ENCODE data around the gene PDXK.
A peak's percentile ranks its signal among the peaks of the same experiment; 100 is the strongest.

The PDXK gene

DNA sequence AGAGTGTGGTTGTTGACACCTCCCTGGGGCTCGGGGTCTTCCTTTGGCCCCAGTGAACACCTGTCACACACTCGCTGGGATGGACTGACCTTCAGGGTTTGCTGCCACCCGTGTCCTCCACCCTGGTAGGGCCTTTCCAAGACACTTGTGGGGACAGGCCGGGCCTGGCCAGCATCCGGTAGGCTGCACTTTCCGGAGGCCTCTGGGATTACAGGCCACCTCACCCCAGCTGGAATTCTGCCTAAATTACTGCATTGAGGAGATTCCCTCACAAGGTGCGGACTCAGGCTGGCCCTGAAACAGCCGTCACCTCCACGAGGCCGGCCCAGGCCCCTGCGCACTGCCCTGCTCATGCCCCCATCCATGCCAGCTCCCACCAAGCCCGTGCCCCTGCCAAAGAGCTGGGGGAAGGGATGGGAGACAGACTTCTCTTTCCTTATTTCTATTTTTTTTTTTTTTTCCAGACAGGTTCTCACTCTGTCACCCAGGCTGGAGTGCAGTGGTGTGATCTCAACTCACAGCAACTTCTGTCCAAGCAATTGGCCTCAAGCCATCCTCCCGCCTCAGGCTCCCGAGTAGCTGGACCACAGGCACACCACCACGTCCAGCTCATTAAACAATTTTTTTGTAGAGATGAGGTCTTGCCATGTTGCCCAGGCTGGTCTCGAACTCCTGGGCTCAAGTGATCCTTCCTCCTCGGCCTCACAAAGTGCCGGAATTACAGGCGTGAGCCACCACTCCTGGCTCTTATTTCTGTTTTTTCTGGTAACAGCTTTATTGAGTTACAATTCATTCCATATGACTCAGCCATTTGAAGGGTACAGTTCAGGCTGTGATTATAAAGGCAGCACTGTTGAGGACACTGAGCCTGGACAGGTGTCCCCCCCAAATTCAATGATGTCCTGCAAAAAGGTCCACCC, 45.9 kb downstream of the PDXK start:
- no peak for DNase-seq

DNA sequence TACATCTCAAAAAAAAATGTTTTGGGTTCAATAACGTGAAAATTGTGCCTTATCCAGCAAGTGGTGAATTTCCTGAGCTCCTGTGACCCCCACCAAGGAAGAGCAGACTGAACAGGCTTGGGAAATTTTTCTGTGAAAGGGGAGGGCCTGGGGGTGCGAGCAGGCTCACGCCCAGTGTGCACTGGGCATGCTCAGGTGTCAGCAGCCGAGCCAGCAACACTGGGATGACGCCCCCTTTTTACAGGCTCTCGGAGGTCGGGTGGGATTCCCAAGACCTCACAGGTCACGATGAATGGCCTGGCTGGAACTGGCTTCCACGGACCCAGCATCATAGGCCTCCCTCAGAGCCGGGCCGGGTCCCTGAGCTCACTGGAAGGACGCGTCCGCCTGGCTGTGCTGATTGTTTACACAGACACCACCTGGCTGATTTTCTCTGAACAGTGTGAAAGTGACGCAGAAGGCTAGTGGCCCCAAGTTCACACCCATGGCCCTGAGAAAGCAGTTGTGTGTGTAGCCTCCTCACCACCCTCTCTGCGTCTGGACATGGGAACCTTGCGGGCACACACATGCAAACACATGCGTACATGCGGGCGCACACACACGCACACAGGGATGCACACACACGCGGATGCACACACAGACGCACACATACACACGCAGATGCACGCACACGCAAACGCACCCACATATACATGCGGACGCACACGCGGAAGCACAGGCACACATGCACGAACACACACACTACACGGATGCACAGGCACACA, 48.0 kb downstream of the PDXK start:
- DNase-seq: no peak

DNA sequence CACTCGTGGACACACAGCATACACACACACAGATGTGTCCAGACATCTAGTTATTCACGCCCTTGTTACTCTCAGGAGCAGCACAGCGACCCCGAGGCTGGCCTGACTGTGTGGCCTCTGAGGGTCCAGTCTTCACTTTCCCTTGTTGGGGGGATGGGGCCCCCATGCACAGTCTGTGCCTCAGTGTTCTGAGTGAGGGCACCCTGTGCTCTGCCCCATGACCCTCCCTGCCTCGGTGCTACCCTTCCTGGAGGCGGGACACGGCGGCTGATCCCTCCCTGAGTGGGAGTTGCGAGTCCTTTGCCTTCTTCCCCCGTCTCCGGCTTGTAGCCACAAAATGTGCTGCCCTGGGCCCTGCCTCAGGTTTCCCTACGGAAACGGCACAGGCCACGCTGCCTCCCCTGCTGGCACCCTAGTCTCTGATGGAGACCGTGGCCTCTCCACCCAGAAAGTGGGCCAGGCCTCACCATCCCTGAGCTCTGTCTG, 48.6 kb downstream of the PDXK start:
- DNase-seq: no peak

DNA sequence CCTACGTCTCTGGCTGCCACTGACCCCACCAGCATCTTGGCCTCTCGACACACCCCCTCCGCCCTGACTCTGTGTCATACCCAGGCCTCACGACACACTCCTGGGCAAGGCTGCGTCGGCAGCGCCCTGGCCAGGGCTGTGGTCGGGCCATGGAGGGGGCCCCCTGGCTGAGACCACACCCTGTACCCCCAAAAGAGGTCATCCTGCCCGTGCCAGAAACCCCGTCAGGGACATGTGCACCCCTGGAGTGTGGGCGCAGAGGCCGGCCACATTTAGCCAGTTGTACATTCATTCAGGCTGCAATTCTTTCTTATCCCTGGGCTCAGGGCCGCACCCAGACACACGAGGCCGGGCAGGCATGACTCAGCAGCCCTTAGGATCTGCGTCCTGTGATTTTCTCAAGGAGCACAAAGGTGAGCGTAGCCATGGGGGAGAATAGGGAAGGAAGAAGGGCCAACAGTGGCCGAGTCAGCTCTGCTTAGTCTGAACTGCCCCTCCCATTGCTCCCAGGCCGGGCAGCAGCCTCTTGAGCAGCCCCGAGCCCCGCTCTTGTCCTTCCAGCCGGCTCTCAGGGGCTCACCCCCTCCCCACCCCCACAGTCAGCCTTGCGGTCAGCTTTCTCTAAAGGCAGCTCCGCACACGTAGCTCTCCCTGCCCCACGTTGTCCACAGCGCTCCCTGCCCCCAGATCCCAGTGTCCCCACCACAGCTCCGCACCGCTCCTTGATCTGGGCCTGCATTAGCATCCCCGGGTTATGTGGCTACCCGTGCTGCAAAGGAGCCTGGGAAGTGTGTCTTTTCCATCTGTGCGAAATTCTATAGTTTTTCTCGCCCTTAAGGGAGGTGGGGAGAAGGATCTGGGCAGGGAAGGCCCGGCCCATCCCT, 49.3 kb downstream of the PDXK start:
- DNase-seq: no peak

DNA sequence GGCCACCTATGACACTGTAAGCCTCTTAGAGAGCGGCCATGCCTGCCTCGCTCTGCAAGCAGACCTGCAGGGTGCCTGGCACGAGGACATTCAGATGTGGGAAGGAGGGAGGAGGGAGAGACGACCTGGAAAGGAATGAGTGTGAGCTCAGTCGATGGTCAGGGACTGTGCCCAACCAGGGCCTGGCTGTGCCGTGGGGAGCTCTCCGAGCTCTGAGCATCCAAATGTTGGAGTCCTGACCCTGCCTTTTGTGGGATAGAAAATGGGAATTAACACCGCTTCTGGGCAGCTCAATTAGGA, 49.9 kb downstream of the PDXK start:
- no peak for DNase-seq

DNA sequence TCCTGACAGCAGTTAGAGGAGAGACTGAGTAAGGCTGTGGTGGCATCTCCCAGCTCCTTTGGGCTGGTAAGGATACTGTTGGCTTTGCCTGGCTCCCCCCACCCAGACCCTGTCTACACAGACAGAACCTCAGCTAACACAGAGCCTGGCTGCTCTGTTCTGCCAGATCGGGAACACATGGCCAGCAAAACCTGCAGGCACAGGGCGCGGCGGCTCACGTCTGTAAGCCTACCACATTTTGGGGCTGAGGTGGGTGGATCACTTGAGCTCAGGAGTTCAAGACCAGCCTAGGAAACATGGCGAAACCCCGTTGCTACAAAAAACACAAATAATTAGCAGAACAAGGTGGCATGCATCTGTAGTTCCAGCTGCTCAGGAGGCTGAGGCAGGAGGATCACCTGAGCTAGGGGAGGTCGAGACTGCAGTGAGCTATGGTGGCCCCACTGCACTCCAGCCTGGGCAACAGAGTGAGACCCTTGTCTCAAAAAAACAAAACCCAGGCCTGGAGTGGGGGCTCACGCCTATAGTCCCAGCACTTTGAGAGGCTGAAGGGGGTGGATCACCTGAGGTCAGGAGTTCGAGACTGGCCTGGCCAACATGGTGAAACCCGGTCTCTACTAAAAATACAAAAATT, 50.5 kb downstream of the PDXK start:
- DNase-seq: no peak

DNA sequence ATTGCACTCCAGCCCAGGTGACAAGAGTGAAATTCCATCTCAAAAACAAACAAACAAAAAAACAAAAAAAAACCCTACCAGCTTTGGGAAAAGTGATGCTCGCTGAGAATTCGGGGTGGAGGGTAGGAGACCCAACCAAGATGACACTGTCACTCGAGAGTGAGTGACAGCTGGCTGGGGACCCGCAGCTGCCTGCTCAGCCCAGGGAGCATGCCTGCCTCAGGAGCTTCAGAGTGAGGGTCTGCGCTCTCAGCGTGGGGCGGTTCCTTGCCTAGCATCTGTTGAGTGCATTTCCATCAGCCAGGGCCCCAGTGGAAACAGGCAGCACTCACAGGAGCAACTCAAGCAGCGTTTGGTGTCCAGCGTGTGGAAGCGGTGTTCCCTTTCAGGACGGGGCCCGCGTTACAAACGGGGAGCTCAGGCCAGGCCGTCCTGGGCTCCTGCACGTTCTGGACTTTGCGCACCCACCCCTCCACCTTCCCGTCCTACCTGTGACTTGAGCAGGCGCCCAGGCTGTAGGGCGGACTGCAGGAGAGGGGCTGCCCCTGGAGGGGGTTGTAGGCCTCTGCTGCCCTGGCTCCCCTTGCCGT, 51.2 kb downstream of the PDXK start:
- no peak for DNase-seq

DNA sequence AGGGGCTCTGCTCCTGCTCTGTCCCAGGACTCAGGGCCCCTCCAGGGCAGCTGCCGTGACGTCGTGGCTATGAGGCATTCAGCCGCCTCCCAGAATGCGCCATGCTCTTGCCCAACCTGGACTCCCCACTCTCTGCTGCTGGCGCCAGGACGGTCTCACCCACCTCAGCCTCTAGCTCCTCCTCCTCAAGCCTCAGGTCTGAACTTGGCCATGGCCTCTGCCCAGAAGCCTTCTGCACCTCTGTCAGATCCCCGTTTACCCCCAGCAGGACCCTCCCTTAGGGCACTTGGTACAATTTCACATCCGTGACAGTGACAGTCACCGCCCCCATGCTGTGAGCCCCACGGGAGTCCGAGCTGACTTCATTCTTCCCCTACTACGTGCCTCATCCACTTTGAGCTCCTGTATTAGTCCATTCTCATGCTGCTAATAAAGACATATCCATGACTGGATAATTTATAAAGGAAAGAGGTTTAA, 52.3 kb downstream of the PDXK start:
- no peak for DNase-seq

DNA sequence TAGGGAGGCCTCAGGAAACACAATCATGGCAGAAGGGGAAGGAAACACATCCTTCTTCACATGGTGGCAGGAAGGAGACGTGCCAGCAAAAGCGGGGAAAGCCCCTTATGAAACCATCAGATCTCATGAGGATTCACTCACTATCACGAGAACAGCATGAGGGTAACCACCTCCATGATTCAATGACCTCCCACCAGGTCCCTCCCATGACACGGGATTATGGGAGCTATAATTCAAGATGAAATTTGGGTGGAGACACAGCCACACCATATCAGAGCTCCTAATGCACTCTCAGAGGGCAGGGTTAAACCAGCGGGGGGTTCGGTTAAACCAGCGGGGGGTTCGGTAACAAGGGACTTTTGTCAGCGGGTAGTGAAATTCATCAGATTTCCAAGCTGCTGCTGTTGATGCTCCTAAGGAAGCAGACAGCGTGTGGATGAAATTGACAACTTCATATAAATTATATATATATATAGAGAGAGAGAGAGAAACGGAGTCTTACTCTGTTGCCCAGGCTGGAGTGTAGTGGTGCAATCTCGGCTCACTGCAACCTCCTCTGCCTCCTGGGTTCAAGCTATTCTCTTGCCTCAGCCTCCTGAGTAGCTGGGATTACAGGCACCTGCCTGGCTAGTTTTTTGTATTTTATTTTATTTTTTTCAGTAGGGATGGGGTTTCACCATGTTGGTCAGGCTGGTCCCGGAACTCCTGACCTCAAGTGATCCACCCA, 52.9 kb downstream of the PDXK start:
- no peak for DNase-seq

DNA sequence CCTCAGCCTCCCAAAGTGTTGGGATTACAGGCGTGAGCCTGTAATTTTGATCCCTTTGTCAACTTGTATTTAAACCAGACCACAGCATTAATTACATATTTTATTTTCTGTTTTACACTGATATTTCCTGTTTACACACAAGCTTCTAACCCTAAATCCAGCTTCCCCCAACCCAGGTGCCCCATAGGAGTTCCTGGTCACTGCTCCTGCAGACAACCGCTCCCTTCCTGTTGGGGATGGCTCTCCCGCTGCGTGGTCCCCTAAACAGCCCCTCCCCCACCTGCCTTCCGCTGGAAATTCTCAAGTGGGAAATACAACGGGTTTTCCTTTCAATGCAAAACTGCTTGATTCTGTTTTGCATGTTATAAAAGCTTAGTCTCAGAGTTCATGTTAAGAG, 53.5 kb downstream of the PDXK start:
- no peak for DNase-seq

DNA sequence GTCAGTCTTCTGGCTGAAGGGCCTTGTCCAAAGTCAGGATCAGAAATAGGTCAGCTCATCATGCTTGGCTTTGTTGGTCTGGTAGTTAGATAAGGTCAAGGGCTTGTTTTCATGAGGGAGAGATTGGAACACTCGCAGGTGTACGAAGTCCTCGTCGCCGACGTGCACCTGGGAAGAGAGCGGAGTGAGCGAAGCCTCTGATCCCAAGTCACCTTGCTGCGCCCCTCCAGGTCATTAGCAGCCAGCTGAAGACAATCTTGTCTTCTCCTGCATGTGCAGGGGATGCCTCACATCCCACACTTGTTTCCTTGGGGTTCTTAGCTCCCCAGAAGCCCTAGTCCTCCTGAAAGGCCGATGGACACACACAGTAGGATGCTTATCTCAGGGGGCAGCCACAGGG, 55.2 kb downstream of the PDXK start:
- no peak for DNase-seq

DNA sequence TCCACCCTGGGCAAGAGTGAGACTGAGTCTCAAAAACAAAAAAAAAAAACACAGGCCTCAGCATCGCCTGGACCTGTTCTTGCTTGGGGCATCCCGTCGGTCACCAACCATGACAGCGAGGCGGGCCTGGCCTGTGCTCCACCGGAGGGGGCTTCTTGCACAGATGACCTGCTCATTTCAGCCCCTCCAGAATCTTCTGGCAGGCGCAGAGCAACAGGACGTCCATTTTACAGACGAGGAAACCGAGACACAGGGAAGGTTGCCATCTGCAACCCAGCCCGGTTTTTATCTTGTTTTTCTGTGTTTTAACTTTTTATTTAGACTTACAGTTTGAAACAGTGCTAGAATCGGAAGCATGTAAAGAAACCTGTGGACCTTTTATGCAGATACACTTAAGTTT, 56.3 kb downstream of the PDXK start:
- DNase-seq: no peak

DNA sequence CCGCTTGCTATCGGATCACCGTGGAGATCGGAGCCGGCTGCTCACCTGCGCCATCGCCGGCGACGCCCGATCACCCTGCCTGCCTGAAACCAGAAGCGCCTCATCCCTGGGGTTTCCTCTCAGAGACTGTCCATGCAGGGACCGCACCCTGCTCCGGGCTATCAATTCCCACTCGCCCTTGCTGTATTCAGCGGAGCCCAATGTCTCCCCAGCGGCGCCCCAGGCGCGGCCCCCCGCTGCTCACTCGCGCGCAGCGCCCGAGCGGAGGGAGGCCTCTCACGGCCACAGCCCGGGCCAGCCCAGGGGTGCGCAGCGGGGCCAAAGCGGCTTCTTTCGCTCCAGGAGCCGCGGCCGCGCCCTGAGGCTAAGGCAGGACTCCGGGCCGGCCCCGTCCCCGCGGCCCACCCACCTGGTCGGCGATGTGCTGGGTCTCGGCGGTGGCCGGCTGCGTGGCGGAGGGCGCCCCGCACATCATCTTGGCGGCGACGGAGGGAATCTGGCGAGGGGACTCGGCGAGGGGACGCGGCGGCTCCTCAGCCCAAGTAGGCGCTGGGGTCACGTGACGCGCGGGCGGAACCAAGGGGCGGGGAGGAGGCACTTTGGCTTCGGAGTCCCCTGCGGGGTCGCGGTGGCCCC, 57.0 kb downstream of the PDXK start, which contains the start of gene CSTB:
TSS of gene CSTB (minus strand) at position 514 of the 636 bp plus-strand sequence. CDS start at position 475, 39 bp downstream.
- peak; percentile 72 to 80 (median 75) for DNase-seq

DNA sequence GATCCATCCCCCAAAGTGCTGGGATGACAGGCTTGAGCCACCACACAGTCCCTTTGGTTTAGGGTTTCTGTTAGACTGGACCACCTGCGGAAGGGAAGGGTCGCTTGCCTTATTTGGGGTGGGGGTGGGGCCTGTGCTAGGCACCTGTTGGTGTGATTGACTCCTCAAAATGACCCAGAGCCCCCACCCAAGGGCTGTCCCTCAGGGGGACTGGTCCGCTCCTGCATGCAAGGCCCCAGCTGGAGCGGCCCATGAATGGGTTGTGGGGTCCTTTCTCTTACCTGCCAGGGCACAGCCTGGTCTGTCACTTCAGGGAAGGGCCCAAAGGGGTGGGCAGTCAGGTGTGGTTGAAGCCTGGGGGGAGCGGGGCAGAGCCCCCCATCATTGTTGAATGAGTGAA, 59.0 kb downstream of the PDXK start:
- no peak for DNase-seq

DNA sequence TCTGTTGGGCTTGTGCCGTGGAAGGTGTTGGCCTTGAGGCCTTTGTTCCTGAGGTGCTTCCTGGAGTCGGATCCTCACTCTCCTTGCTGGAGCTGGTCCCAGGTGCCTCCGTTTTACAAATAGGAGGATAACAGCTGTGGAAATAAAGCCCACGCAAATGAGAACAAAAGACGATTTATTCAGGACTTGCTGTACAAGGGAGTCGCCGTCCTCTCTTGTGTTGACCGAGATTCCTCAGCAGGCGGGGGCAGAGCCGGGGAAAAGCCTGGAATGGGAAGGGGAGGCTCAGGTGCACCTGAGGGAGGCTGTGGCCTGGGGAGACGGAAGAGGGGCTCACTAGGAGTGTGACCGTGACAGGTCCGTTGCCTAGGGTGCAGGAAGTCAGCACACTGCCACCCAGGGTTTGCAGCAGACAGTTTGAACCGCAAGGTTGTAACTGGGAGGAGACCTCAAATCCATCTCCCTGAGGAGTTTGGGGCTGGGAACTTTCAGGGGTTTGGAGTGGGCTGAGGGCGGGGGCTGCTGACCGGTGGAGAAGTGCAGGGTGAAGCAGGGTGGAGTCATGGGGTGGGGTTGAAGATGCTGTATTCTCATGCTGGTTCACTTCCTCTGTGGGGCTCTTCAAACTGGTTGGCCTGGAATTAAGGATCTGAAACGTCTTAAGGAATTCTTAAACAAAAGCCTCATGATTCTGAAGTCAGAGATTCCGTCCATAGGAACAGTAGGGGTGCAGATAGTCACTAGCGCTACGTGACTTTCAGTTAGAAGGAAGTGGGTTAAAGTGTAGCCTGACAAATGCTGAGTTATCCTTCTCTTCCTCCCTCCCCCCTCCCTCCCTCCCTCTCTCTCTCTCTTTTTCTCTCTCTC, 59.8 kb downstream of the PDXK start:
- DNase-seq: peak in 1 of 5 donors; percentile 51

DNA sequence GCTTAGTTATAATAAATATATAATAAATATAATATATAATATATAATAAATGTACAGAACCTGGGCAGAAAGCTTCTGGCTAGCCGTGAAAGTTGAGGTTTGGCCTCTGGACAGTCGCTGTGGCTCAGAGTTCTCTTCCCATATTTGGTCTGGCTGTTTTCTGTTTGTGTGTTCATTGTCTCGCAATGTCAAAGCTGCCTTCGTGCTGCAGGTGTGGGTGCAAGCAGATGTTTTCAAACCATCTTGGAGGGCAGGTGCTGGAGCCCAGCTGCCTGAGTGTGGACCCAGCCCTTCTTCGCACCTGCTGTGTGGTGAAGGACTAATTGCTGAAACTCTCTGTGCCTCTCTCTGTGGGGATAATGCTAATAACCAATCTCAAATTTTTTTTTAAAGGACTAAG, 60.7 kb downstream of the PDXK start:
- no peak for DNase-seq

DNA sequence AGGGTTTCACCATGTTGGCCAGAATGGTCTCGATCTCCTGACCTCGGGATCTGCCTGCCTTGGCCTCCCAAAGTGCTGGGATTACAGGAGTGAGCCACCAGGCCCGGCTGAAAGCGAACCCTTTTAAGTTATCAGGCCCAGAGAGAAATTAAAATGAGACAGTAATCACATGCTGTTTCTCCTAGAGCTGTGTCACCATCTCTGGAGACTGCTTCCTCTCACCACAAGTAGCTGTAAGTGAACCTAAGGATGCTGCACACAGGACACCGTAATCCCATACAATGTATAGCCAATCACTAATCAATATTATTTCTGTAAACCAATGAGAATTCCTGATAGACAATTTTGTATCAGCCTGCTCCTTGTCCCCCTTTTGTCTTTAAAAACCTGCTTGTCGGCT, 62.9 kb downstream of the PDXK start:
- DNase-seq: no peak

DNA sequence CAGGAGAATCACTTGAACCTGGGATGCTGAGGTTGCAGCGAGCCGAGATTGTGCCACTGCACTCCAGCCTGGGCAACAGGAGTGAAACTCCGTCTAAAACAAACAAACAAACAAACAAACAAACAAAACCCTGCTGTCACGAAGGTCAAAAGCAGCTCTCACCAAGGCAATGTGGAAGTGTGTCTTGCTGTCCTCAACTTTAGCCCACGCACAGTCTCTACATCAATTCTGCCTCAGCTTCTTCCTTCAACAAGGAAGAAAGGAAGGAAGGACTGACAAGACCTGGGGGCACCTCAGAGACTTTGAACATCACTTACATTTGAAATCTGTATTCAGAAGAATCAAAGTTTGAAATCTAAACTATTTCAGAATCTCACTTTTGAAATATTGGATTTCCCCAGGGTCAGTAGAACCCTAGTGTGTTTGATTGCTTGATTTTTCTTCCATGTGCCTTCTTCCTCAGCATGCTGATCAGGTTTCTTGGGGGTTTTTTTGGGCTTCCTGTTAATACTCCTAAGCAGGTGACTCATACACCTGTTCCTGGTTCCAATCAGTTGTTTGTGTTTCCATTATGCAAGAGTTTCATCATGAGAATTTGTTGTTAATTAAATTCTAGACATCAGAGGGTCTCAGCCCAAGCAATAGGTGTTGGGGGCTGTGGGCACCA, 63.6 kb downstream of the PDXK start:
- peak in 1 of 5 donors; percentile 15 for DNase-seq

DNA sequence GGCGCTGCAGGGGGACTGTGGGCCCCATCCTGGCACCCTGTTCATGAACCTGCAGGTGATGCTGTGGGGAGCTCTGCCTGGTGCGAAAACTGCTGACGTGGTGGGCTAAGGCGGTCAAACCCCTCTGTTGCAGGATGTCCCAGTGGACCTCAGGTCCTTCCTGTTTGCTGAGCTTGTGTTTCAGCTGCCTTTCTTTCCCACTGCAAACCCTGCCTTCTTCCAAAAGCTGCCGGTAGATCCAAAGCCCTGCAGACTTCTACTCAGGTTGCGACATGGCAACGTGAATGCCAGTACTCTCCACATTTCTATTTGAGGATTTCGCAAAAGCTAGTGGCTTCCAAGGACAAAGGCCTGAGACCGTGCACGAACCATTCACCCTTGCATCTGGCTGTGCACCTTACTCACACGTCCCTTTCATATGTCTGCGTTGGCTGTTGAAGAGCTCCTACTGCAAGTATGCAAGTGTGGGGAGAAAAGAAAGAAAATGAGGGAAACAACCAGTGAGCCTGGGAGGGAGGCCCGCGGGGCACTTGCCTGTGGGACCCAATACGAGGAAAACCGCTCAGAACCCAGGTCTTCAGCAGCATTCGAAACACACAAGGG, 64.3 kb downstream of the PDXK start:
- DNase-seq: no peak

Data from T-helper 1 cell (primary cell).